ENCODE results near the gene RNFT2.

Gene RNFT2

GRCh38 chr12:116818948-116819832 lies 81.1 kb downstream of the RNFT2 start (continued):
- TF ChIP-seq ZNF654 (tag by site-specific recombination; IDR thresholded peaks at IDR 0.05; ENCODE audit: low read depth) = no peak
- no peak for TF ChIP-seq CTCF (tag by site-specific recombination; IDR thresholded peaks at IDR 0.05)
- TF ChIP-seq ZSCAN23 (tag by site-specific recombination; IDR thresholded peaks at IDR 0.05) = no peak
- TF ChIP-seq AEBP2 (tag by site-specific recombination; IDR thresholded peaks at IDR 0.05; ENCODE audit: borderline replicate concordance) = no peak
- TF ChIP-seq ZNF658 (tag by site-specific recombination; IDR thresholded peaks at IDR 0.05) = no peak
- TF ChIP-seq TRIM28 (IDR thresholded peaks at IDR 0.05; ENCODE audit: borderline replicate concordance, low read length) = no peak
- peak; percentile 90 for TF ChIP-seq INSM2 (tag by site-specific recombination; IDR thresholded peaks at IDR 0.05)
- no peak for TF ChIP-seq ZNF747 (tag by site-specific recombination; IDR thresholded peaks at IDR 0.05)
- no peak for TF ChIP-seq ZNF48 (tag by site-specific recombination; IDR thresholded peaks at IDR 0.05)
- TF ChIP-seq ZNF777 (tag by site-specific recombination; IDR thresholded peaks at IDR 0.05; ENCODE audit: borderline replicate concordance) = no peak
- no peak for TF ChIP-seq OVOL3 (tag by site-specific recombination; IDR thresholded peaks at IDR 0.05)
- TF ChIP-seq ZNF148 (tag by site-specific recombination; IDR thresholded peaks at IDR 0.05; ENCODE audit: borderline replicate concordance) = no peak
- TF ChIP-seq ZNF785 (tag by site-specific recombination; IDR thresholded peaks at IDR 0.05) = no peak
- 0 out of 2 replicates have a peak, but pooled peaks have one; percentile 63 for TF ChIP-seq ZNF221 (tag by site-specific recombination; IDR thresholded peaks at IDR 0.05; ENCODE audit: borderline replicate concordance)
- TF ChIP-seq PRDM10 (tag by site-specific recombination; IDR thresholded peaks at IDR 0.05) = peak; percentile 85
- TF ChIP-seq ZBTB49 (tag by site-specific recombination; IDR thresholded peaks at IDR 0.05; ENCODE audit: low read depth) = no peak
- no peak for TF ChIP-seq ZBTB7A (tag by site-specific recombination; IDR thresholded peaks at IDR 0.05; ENCODE audit: low read depth)
- TF ChIP-seq ZNF335 (tag by site-specific recombination; conservative IDR thresholded peaks at IDR 0.05) = peak; percentile 83
- no peak for TF ChIP-seq ZNF600 (tag by site-specific recombination; IDR thresholded peaks at IDR 0.05)
- TF ChIP-seq PRDM4 (tag by site-specific recombination; IDR thresholded peaks at IDR 0.05) = peak; percentile 65; the same call in 1 of the 2 replicates
- no peak for TF ChIP-seq ZNF121 (tag by site-specific recombination; IDR thresholded peaks at IDR 0.05)
